WTC11 (cell line): ENCODE measurements around the gene UGT2B10.

Experiments
- ATF3 ChIP-seq: sonication (generic); formaldehyde crosslinking; conservative IDR thresholded peaks from 2 replicates; pipeline ENCODE4 v1.8.1; 2022; ENCODE audit warnings: mild to moderate bottlenecking, missing genetic modification reagents
- CREB1 ChIP-seq: sonication (generic); formaldehyde crosslinking; IDR thresholded peaks from 2 replicates; pipeline ENCODE4 v1.8.0; 2023; ENCODE audit warnings: mild to moderate bottlenecking, missing genetic modification reagents
- CTCF ChIP-seq: fragments of 200-600 bp; IDR thresholded peaks from 2 replicates; pipeline ENCODE4 v1.8.0; 2022; ENCODE audit warnings: antibody characterized with exemption
- ERG ChIP-seq: fragments of 250-450 bp; sonication (Bioruptor Pico); IDR thresholded peaks from 2 replicates; pipeline ENCODE4 v1.8.0; 2021; ENCODE audit warnings: mild to moderate bottlenecking
- ESRRA ChIP-seq: sonication (generic); formaldehyde crosslinking; IDR thresholded peaks from 2 replicates; pipeline ENCODE4 v1.8.1; 2022; ENCODE audit warnings: mild to moderate bottlenecking, missing genetic modification reagents, borderline replicate concordance
- FOXP4 ChIP-seq: sonication (generic); formaldehyde crosslinking; IDR thresholded peaks from 2 replicates; pipeline ENCODE4 v1.8.0; 2022; ENCODE audit warnings: mild to moderate bottlenecking, missing genetic modification reagents
- JUN ChIP-seq: sonication (generic); formaldehyde crosslinking; IDR thresholded peaks from 2 replicates; pipeline ENCODE4 v1.8.0; 2023; ENCODE audit warnings: mild to moderate bottlenecking, missing genetic modification reagents
- MLX ChIP-seq: sonication (generic); formaldehyde crosslinking; IDR thresholded peaks from 2 replicates; pipeline ENCODE4 v1.8.1; 2023; ENCODE audit warnings: mild to moderate bottlenecking, missing genetic modification reagents, moderate library complexity
- ZNF138 ChIP-seq: sonication (generic); formaldehyde crosslinking; conservative IDR thresholded peaks from 2 replicates; pipeline ENCODE4 v1.8.1; 2022; ENCODE audit warnings: mild to moderate bottlenecking, moderate library complexity, missing genetic modification reagents

- no peak for TF ChIP-seq CTCF
- TF ChIP-seq JUN (CRISPR knock-in tag), result no peak
- no peak for TF ChIP-seq ERG (CRISPR knock-in tag)
- no peak for TF ChIP-seq ZNF138 (CRISPR knock-in tag)
- TF ChIP-seq ATF3 (CRISPR knock-in tag), result no peak
- no peak for TF ChIP-seq ESRRA (CRISPR knock-in tag)
- TF ChIP-seq CREB1 (CRISPR knock-in tag), result no peak
- TF ChIP-seq FOXP4 (CRISPR knock-in tag), result no peak
- TF ChIP-seq MLX (CRISPR knock-in tag), result no peak
Observed at GRCh38 chr4:68878048-68878447, 62.3 kb downstream of the UGT2B10 start.
